OCI-LY1 (cell line): ENCODE results near the gene MCRS1.

Experiments
- H2AFZ ChIP-seq: fragments of 200-600 bp; sonication (generic), shearing (Covaris generic); 2 replicates; pipeline ENCODE4 v1.6.0; 2014; ENCODE audit warnings: antibody characterized with exemption, mild to moderate bottlenecking, low read length
- H3F3A ChIP-seq: fragments of 200-600 bp; sonication (generic), shearing (Covaris generic); 2 replicates; pipeline ENCODE4 v1.6.0; 2014; ENCODE audit warnings: mild to moderate bottlenecking, antibody characterized with exemption, low read length, moderate library complexity; ENCODE audit not compliant: insufficient read depth
- H3K27ac ChIP-seq: fragments of 200-600 bp; sonication (generic); 2 replicates; pipeline ENCODE4 v1.5.1; 2014; ENCODE audit warnings: low read length, mixed run types, mild to moderate bottlenecking, low read depth; ENCODE audit not compliant: poor library complexity, severe bottlenecking
- H3K27me3 ChIP-seq: fragments of 200-600 bp; sonication (generic); 2 replicates; pipeline ENCODE4 v1.6.0; 2014; ENCODE audit warnings: antibody characterized with exemption, mild to moderate bottlenecking, low read length, moderate library complexity; ENCODE audit not compliant: insufficient read depth
- H3K36me3 ChIP-seq: fragments of 200-600 bp; sonication (generic); 2 replicates; pipeline ENCODE4 v1.6.1; 2014; ENCODE audit warnings: mild to moderate bottlenecking, antibody characterized with exemption, low read length, moderate library complexity, mixed read lengths; ENCODE audit not compliant: insufficient read depth
- H3K4me1 ChIP-seq: fragments of 200-600 bp; sonication (generic); 2 replicates; pipeline ENCODE4 v1.5.1; 2014; ENCODE audit warnings: mild to moderate bottlenecking, low read length, moderate library complexity; ENCODE audit not compliant: insufficient read depth, severe bottlenecking
- H3K4me2 ChIP-seq: fragments of 200-600 bp; sonication (generic), shearing (Covaris generic); 2 replicates; pipeline ENCODE4 v1.6.1; 2014; ENCODE audit warnings: low read length
- H3K4me3 ChIP-seq: fragments of 200-600 bp; sonication (generic); 2 replicates; pipeline ENCODE4 v1.5.1; 2014; ENCODE audit warnings: low read length, low read depth, mild to moderate bottlenecking, mixed read lengths; ENCODE audit not compliant: poor library complexity, severe bottlenecking
- H3K79me2 ChIP-seq: fragments of 200-600 bp; shearing (Covaris generic); 2 replicates; pipeline ENCODE4 v1.6.1; 2016; ENCODE audit warnings: mixed run types, low read length, mixed read lengths; ENCODE audit not compliant: insufficient read depth
- H3K9ac ChIP-seq: fragments of 200-600 bp; sonication (generic), shearing (Covaris generic); 2 replicates; pipeline ENCODE4 v1.6.1; 2014; ENCODE audit warnings: mild to moderate bottlenecking, low read length, mixed read lengths
- H3K9me2 ChIP-seq: fragments of 200-600 bp; sonication (generic), shearing (Covaris generic); 2 replicates; pipeline ENCODE4 v1.6.1; 2014; ENCODE audit warnings: low read depth, mild to moderate bottlenecking, low read length, mixed read lengths
- H3K9me3 ChIP-seq: fragments of 200-600 bp; shearing (Covaris generic); 2 replicates; pipeline ENCODE4 v1.6.1; 2014; ENCODE audit warnings: low read length, mixed read lengths
- H4K20me1 ChIP-seq: fragments of 200-600 bp; sonication (generic), shearing (Covaris generic); 2 replicates; pipeline ENCODE4 v1.6.0; 2016; ENCODE audit warnings: mild to moderate bottlenecking, low read length; ENCODE audit not compliant: insufficient read depth
- CTCF ChIP-seq: fragments of 200-600 bp; sonication (generic), shearing (Covaris generic); IDR thresholded peaks from 2 replicates; pipeline ENCODE4 v1.5.1; 2017; ENCODE audit warnings: mild to moderate bottlenecking, antibody characterized with exemption, low read length, moderate library complexity, mixed read lengths
- EZH2 ChIP-seq: fragments of 200-600 bp; sonication (generic), shearing (Covaris generic); IDR thresholded peaks from 2 replicates; pipeline ENCODE4 v1.8.0; 2017; ENCODE audit warnings: borderline replicate concordance, mixed run types, mild to moderate bottlenecking, antibody characterized with exemption, low read length, moderate library complexity, mixed read lengths

MCRS1 gene

DNA sequence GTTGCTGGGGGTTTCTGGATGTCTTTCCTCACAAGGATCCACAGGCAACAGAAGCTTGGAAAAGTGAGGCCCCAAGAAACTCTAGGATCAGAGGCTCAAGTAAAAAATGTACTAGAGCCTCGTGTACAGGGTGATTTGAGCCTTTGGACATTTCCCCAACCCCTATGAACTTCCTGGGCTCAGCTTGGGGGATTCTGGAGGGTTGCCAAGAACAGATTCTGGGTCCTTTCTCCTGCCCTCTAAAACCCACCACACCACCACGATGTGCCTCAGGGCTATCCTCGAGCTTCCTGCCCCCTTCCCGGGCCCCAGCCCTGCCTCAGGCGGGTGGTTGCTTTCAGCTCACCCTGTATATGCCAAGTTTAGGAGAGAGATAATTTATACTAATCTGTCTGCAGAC is 36.9 kb upstream of the MCRS1 start:
- Histone ChIP-seq H3K27me3 (no peaks in the 10 kb centered on the region), H3K4me2 (no peak overlapping the region), H3K9me2 (no peaks in the 10 kb centered on the region), H3K9me3 (no peaks in the 10 kb centered on the region), H3K27ac (no peak overlapping the region), H3K4me1 (no peaks in the 10 kb centered on the region), H3K4me3 (no peak overlapping the region), H4K20me1 (no peaks in the 10 kb centered on the region), H3F3A (no peaks in the 10 kb centered on the region), H2AFZ (no peak overlapping the region), H3K79me2 (no peaks in the 10 kb centered on the region), H3K9ac (no peak overlapping the region), H3K36me3 (no peaks in the 10 kb centered on the region)
- TF ChIP-seq EZH2 (no peak), CTCF (no peak)

DNA sequence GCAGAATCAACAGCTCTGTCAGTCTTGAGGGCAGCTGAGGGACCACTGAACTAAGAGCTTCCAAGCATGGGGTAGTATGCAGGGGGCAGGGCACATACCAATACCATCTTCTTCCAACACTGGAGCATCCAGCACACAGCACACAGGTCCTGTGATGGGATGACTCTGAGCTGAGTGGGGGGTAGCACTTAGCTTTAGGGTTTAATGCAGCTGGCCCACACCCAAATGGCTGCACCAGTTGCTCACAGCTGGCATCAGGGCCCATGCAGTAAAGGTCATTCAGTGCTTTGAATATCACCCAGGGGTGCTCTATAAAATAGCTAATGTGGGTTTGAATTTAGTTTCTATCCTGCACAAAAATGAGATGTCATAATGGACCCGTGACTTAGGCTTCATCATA is 35.8 kb upstream of the MCRS1 start:
- no peaks in the 10 kb centered on the region for H3K9me3 ChIP-seq
- H3K4me3 ChIP-seq, result no peak overlapping the region
- H2AFZ ChIP-seq, result no peak overlapping the region
- H3K79me2 ChIP-seq, result no peaks in the 10 kb centered on the region
- no peak for TF ChIP-seq EZH2
- TF ChIP-seq CTCF, result no peak
- no peaks in the 10 kb centered on the region for H3K36me3 ChIP-seq
- H3K4me2 ChIP-seq, result no peak overlapping the region
- no peaks in the 10 kb centered on the region for H4K20me1 ChIP-seq
- no peaks in the 10 kb centered on the region for H3K4me1 ChIP-seq
- H3K27ac ChIP-seq, result no peak overlapping the region
- no peaks in the 10 kb centered on the region for H3K27me3 ChIP-seq
- no peaks in the 10 kb centered on the region for H3K9me2 ChIP-seq
- H3K9ac ChIP-seq, result no peak overlapping the region
- no peaks in the 10 kb centered on the region for H3F3A ChIP-seq

DNA sequence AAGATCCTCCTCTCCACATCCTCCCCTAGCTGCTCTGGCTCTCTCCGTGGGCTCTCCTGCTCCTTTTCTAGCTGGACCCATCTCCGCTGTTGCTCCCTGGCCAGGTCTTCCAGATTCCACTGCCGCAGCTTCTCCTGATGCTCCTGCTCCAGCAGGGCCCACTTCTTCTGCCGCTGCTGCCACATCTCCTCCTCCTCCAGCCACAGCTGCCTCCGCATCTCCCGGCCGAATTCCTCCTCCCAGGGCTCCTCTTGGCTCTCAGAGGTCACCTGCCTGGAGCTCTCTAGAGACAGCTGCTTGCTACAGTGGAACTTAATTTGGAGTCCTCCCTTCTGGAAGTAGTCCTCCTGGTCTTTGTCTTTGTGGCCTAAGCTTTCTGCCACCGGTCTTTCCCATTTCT is 32.0 kb upstream of the MCRS1 start:
- H2AFZ ChIP-seq, result no peak overlapping the region
- no peaks in the 10 kb centered on the region for H3F3A ChIP-seq
- no peaks in the 10 kb centered on the region for H3K9me3 ChIP-seq
- no peaks in the 10 kb centered on the region for H4K20me1 ChIP-seq
- no peaks in the 10 kb centered on the region for H3K4me1 ChIP-seq
- H3K4me3 ChIP-seq, result no peak overlapping the region
- no peak overlapping the region for H3K4me2 ChIP-seq
- H3K9ac ChIP-seq, result no peak overlapping the region
- H3K36me3 ChIP-seq, result no peaks in the 10 kb centered on the region
- no peaks in the 10 kb centered on the region for H3K9me2 ChIP-seq
- no peak for TF ChIP-seq EZH2
- TF ChIP-seq CTCF, result no peak
- H3K79me2 ChIP-seq, result no peaks in the 10 kb centered on the region
- H3K27ac ChIP-seq, result no peak overlapping the region
- no peaks in the 10 kb centered on the region for H3K27me3 ChIP-seq
